Effector memory CD4-positive, alpha-beta T cell (primary cell): Measurements from ENCODE around the gene DYRK3.

Experiments
- DNase-seq, 3 donors: peaks; one replicate each; pipeline ENCODE4 v3.0.0-alpha.2; 2020
- H3K27ac ChIP-seq: 2 replicates; pipeline ENCODE4 v1.7.0; 2013; ENCODE audit warnings: mild to moderate bottlenecking, low read length, moderate library complexity; ENCODE audit not compliant: insufficient read depth, poor library complexity, severe bottlenecking
- H3K27me3 ChIP-seq: replicated peaks from 2 replicates; pipeline ENCODE4 v1.7.0; 2013; ENCODE audit warnings: mild to moderate bottlenecking, low read length; ENCODE audit not compliant: insufficient read depth, control insufficient read depth, poor library complexity, severe bottlenecking
- H3K36me3 ChIP-seq: 2 replicates; pipeline ENCODE4 v1.7.0; 2013; ENCODE audit warnings: mild to moderate bottlenecking, low read length, moderate library complexity; ENCODE audit not compliant: control insufficient read depth, insufficient read depth
- H3K4me1 ChIP-seq: 2 replicates; pipeline ENCODE4 v1.7.0; 2013; ENCODE audit warnings: low read length, mild to moderate bottlenecking; ENCODE audit not compliant: control insufficient read depth, insufficient read depth, poor library complexity, severe bottlenecking
- H3K4me3 ChIP-seq: 2 replicates; pipeline ENCODE4 v1.7.0; 2013; ENCODE audit warnings: low read length, low read depth, mild to moderate bottlenecking; ENCODE audit not compliant: insufficient read depth, poor library complexity, severe bottlenecking
- H3K9me3 ChIP-seq: 2 replicates; pipeline ENCODE4 v1.7.0; 2013; ENCODE audit warnings: mild to moderate bottlenecking, low read length, moderate library complexity; ENCODE audit not compliant: control insufficient read depth

The DYRK3 gene

DNA sequence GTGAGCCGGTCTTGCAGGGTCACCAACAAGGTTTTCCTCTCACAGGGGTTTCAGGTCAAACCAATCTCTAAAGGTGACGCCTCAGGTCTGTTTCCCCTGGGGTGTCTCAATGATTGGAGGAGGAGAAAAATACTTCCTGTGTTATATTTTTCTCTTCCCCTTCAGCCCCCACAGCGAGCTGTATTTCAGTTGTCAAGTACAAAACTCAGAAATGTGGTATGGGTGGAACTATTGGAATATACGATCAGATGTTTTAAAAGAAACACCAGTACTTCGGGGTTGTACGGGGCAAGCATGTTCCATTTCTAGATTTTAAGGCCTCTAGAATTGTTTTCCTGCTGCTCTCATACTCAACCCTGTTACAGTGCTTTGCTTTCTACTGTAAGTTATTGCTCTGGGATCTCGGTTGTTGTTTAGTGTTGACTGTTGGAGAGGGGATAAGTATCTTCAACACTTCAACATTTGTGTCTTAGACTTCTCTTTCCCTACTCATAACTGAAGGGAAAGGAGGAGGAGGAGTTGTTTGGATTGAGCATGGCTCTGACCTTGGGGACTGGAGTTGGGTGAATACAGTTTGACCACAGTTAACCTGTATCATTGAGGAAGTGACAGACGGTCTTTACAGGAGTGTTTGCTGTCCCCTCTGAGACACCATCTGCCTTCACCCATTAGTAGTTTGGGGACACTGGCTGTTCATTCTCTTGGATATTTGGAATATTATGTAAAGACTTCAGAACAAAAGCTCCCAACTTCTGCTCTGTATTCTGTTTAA is 51.3 kb downstream of the DYRK3 start:
- H3K27ac ChIP-seq = peak overlapping the region; percentile 85
- peaks cover 4% of the 10 kb centered on the region for H3K27me3 ChIP-seq
- no peaks in the 10 kb centered on the region for H3K9me3 ChIP-seq
- DNase-seq = peak in 1 of 3 donors; percentile 13
- H3K4me3 ChIP-seq = peak overlapping the region; percentile 91
- H3K36me3 ChIP-seq = no peaks in the 10 kb centered on the region
- H3K4me1 ChIP-seq = peaks cover 18% of the 10 kb centered on the region

DNA sequence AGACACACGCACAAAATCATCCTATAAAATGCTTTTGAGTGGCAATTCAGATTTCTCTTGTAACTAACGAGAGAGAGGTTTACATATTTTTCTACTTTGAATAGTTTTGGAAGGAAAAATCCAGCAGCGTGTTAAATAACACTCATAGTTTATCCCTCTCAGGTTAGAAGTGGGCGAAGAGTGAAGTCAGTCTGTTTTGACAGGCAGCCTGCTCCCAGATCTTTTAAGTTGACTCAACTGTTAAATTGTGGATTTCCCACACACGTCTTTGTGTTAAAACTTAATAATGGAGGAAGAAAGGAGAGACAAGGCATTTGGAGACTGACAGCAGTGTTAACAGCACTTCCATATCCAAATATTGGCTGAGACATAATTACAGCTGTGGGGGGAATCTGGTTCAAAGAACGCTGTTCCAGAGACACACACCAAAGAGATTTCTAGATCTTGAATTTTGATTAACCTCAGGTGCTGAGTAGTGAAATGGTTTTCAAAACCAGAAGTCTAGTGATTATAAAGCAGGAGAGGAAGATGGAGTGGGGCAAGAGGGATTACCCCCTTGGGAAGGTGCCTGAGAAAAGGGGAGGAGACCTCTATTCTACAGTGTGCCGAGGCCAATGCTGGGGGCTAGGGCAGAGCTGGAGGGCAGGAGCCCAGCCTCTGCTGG is 52.0 kb downstream of the DYRK3 start:
- no peaks in the 10 kb centered on the region for H3K36me3 ChIP-seq
- no peaks in the 10 kb centered on the region for H3K9me3 ChIP-seq
- peaks cover 18% of the 10 kb centered on the region for H3K4me1 ChIP-seq
- no peak for DNase-seq
- H3K27ac ChIP-seq = no peak overlapping the region
- no peak overlapping the region for H3K4me3 ChIP-seq
- peaks cover 4% of the 10 kb centered on the region for H3K27me3 ChIP-seq

DNA sequence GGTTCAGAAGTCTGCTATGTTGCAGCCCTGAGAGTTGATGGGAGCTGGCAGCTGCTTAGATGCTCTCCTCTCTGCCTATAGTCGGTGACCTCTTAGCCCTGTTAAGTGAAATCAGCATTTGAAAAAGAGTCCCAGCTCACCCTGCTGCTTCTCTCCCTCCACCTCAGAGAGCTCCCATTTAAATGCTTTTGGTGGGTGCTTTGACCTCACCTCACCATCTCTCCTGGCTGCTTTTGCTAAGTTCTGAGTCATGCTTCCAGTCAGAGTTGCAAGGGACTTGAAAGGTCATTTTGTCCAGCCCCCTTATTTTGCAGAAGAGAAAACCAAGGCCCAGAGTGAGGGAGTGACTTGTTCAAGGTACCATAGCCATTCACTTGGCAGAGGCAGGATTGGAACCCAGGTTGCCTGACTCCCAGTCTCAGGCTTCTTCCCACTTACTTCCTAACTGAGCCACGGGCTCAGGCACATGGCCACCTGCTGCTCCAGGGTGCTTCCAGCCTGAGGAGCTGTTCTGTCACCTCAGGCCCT is 52.6 kb downstream of the DYRK3 start:
- no peak for DNase-seq
- H3K27me3 ChIP-seq = peaks cover 4% of the 10 kb centered on the region
- no peak overlapping the region for H3K4me3 ChIP-seq
- no peaks in the 10 kb centered on the region for H3K36me3 ChIP-seq
- H3K9me3 ChIP-seq = no peaks in the 10 kb centered on the region
- no peak overlapping the region for H3K27ac ChIP-seq
- H3K4me1 ChIP-seq = peaks cover 18% of the 10 kb centered on the region

DNA sequence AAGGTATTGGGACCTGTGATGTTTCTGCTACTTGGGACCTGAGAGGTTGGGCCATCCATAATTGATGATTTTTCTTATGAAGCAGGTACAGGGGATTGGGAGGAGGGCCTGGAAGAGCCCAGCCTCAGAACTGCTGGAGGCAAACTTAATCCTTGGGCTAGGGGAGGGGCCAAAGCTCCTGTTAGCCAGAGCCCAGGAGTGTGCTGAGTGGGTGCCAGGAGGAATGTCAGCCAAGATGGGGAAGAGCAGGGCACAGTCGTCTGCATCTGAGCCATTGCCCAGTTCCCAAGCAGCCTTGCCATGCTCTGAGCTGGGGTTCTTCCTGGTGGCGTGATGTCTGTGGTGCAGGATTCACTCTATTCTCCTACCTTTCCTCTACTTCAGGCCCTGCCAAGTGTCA is 55.2 kb downstream of the DYRK3 start:
- peaks cover 11% of the 10 kb centered on the region for H3K36me3 ChIP-seq
- no peak for DNase-seq
- H3K27ac ChIP-seq = no peak overlapping the region
- no peaks in the 10 kb centered on the region for H3K9me3 ChIP-seq
- H3K4me1 ChIP-seq = peaks cover 10% of the 10 kb centered on the region
- no peaks in the 10 kb centered on the region for H3K27me3 ChIP-seq
- no peak overlapping the region for H3K4me3 ChIP-seq

DNA sequence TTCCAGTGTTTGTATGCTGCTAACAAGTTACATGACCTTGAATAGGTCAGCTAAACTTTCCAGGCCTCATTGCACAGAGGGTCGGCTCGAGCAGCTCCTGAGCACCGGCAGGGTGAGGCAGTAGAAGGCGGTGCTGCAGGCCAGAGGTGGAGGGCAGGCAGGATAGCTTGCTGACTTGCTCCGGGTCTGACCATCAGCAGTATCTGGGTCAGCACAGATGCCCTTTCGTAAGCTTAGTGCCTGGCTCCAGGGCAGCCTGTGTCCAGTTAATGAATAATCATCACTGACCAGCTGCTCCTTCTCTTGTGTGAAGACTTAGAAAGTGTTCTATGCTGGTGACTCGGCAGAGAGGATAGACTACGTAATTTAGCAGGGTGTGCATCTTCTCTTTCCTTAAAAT is 56.3 kb downstream of the DYRK3 start:
- H3K27me3 ChIP-seq = no peaks in the 10 kb centered on the region
- no peaks in the 10 kb centered on the region for H3K9me3 ChIP-seq
- peaks cover 10% of the 10 kb centered on the region for H3K4me1 ChIP-seq
- H3K27ac ChIP-seq = no peak overlapping the region
- peaks cover 16% of the 10 kb centered on the region for H3K36me3 ChIP-seq
- no peak overlapping the region for H3K4me3 ChIP-seq
- DNase-seq = no peak

DNA sequence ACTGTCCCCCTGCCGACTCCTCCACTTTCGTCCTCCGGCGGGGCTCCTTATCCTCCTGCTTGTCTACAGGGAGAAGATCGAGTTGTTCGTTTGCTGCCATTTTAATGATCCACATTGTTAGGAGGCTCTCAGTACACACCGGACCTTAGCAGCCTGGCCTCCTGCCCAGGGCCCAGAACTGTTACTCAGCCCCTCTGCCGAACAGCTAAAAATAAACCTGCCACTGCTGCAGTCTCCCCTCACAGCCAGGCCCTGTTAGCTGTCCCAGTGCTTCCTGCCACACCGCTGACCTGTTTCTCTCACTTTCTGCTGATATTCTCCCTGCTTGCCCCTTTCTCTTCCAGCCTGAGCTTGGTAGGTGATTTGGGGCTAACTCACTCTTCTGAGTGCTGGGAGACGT is 57.7 kb downstream of the DYRK3 start:
- Histone ChIP-seq H3K4me3 (no peak overlapping the region), H3K36me3 (peaks cover 16% of the 10 kb centered on the region), H3K4me1 (peaks cover 3% of the 10 kb centered on the region), H3K27ac (no peak overlapping the region), H3K27me3 (no peaks in the 10 kb centered on the region), H3K9me3 (no peaks in the 10 kb centered on the region)
- no peak for DNase-seq

DNA sequence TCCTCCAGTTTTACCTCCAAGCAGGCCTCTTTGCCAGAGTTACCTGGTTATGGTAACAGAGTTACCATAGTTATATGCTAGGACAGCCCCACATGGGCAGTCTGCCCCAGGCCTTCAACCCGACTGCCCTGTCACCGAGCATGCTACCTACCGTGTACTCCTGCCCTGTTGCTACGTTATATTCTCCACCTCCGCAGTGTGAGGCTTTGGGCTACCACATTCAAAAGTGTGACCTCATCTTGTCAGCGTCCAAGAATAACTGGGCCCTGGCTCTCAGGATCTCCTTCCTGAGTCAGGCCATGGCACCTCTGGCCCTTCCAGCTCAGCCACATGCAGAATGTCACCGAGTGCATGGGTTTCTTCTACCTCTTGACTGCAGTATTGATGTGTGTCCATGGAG is 58.3 kb downstream of the DYRK3 start:
- no peak overlapping the region for H3K27ac ChIP-seq

DNA sequence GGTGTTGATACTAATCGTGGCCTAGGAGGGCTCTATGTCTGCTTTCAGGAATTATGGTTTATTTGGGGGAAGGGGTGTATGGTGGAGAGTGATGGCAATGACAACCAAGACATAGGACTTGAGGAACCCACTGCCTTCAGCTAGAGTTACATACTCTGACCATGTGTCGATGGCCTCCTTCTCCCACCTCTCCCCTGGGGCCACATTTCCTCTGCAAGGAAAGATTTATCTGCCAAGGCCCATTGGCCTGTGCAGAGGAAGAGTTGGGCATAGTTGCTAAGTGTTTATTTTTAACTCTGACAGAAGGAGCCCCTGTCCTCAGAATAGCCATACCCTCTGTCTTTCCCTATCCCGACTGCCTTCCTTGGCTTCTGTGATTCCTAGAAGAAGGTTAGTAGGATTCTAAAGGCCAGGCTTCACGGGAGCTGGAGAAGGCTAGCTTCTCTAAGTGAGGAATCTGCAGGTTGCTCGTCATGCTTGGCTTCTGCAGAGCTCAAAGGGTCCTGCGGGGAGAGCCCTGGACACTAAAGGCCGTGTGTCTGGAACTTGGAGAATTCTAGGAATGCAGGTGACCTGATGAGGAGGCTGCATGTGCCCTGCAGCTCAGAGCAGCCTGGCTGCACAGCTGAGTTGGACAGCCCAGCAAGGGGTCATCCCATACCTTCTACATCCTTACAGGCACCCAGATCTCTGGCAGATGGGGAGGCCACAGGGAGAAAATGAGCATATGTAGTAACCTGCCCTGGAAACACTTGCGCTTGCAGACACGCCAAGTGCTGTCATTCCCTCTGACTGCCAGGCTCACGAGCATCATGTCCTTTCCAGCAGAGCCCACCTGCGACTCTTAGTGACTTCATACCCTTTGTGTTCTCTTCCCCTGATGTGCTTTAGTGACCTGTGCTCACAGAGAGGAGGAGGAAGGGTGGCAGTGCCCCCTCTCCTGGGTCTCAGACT is 59.1 kb downstream of the DYRK3 start:
- Histone ChIP-seq H3K9me3 (no peaks in the 10 kb centered on the region), H3K36me3 (peaks cover 16% of the 10 kb centered on the region), H3K27me3 (no peaks in the 10 kb centered on the region), H3K4me3 (no peak overlapping the region), H3K27ac (no peak overlapping the region), H3K4me1 (no peaks in the 10 kb centered on the region)
- no peak for DNase-seq

More for the DNA sequence above, 58.3 kb downstream of the DYRK3 start:
- peaks cover 16% of the 10 kb centered on the region for H3K36me3 ChIP-seq
- no peaks in the 10 kb centered on the region for H3K27me3 ChIP-seq
- DNase-seq = no peak
- H3K4me1 ChIP-seq = peaks cover 3% of the 10 kb centered on the region
- H3K9me3 ChIP-seq = no peaks in the 10 kb centered on the region
- H3K4me3 ChIP-seq = no peak overlapping the region

DNA sequence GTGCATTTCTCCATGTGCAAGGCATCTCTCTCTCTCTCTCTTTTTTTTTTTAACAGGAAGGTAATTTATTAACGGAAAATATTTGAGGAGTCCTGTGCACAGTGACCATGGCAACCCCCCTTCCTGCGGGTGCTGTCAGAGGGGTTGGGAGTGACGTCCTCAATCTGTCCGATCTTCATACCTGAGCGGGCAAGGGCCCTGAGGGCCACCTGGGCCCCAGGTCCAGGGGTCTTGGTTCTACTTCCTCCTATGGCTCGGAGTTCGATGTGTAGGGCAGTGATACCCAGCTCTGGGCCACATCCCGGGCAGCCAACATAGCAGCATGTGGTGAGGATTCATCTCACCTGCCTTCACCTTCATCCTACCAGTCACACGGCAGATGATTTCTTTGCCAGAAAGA is 60.4 kb downstream of the DYRK3 start:
- peaks cover 5% of the 10 kb centered on the region for H3K4me1 ChIP-seq
- no peak overlapping the region for H3K27ac ChIP-seq
- no peak for DNase-seq
- no peaks in the 10 kb centered on the region for H3K27me3 ChIP-seq
- H3K4me3 ChIP-seq = no peak overlapping the region
- no peaks in the 10 kb centered on the region for H3K9me3 ChIP-seq
- peaks cover 16% of the 10 kb centered on the region for H3K36me3 ChIP-seq
